Body of pancreas (tissue), 4 donors: ENCODE measurements around the gene TMEM178B. TPM values are rescaled to one million over a fixed set of nuclear protein-coding genes. Genes with fewer than 3 reads are reported as not detected.
"Not testable (repeated sequence)": the region's sequence is repeated elsewhere in the genome, so short reads cannot be mapped to it uniquely, and the experiment has no call there.

ENCODE experiments used
- ATAC-seq: fragments of 150-250 bp; one replicate; pipeline ENCODE4 v1.9.1; 2016
- DNase-seq, 4 donors: peaks; one replicate each; pipeline ENCODE4 v3.0.0-alpha.2; 2019
- H3K27ac ChIP-seq, 4 donors: fragments of 200-600 bp; sonication (generic); 1 replicate in 3 of 4; 2 replicates in 1 of 4; pipeline versions ENCODE4 v1.5.1 to v1.6.1; 2016 to 2019; ENCODE audit warnings: mild to moderate bottlenecking in 1 of 4, mixed read lengths in 1 of 4, moderate library complexity in 1 of 4
- H3K27me3 ChIP-seq, 2 donors: fragments of 200-600 bp; sonication (generic); one replicate each; pipeline ENCODE4 v1.6.0; 2016; ENCODE audit warnings: mild to moderate bottlenecking in 1 of 2
- H3K36me3 ChIP-seq, 2 donors: fragments of 200-600 bp; sonication (generic); replicated peaks in 1 of 2; 2 replicates each; pipeline ENCODE4 v1.5.1; 2016; ENCODE audit warnings: low read depth in 2 of 2; ENCODE audit not compliant: insufficient read depth in 1 of 2
- H3K4me1 ChIP-seq: fragments of 200-600 bp; sonication (generic); one replicate; pipeline ENCODE4 v1.6.0; 2016
- H3K4me3 ChIP-seq, 2 donors: fragments of 200-600 bp; sonication (generic); 1 replicate in 1 of 2; 2 replicates in 1 of 2; pipeline ENCODE4 v1.5.1; 2016 to 2019
- H3K9me3 ChIP-seq, 3 donors: fragments of 200-600 bp; sonication (generic); 1 replicate in 2 of 3; 2 replicates in 1 of 3; pipeline ENCODE4 v1.5.1; 2016
- CTCF ChIP-seq, 7 experiments: fragments of 450-650 bp in 4 of 7; fragments of 200-600 bp in 3 of 7; sonication (generic) in 3 of 7; IDR thresholded peaks; one replicate each; pipeline ENCODE4 v1.5.1; 2016 to 2019; ENCODE audit warnings: antibody characterized with exemption in 7 of 7
- POLR2A ChIP-seq, 3 donors: fragments of 450-650 bp; IDR thresholded peaks; one replicate each; pipeline ENCODE4 v1.6.1; 2016; ENCODE audit warnings: antibody characterized with exemption in 3 of 3, mild to moderate bottlenecking in 2 of 3
- WGBS, 2 donors: methylation state at CpG; one replicate each; pipeline ENCODE4 v1.1.5; 2017; 5-methylcytosine and 5-hydroxymethylcytosine counted together
- intact Hi-C: fragments of 100-400 bp; cut with DNase I; formaldehyde crosslinking; loops from one replicate; pipeline ENCODE4 v1.15.1; 2023
- total RNA-seq, 2 donors: library from RNA; depleted of rRNA; stranded (reverse); fragments of >200 nt; gene quantifications; one replicate each; pipeline ENCODE4 v1.1.0, GENCODE V29; 2016

Gene TMEM178B
- total RNA-seq, 2 donors from 2014 or later = 1.0 to 11.9 TPM

GRCh38 chr7:141374425-141374824, 300.6 kb downstream of the TMEM178B start:
- no peak overlapping the region for H3K27ac ChIP-seq
- intact Hi-C loops = no loop called here
- TF ChIP-seq CTCF (IDR thresholded peaks at IDR 0.05) = no peak
- TF ChIP-seq POLR2A (IDR thresholded peaks at IDR 0.05) = no peak
- no peaks in the 10 kb centered on the region for H3K4me1 ChIP-seq
- no peak overlapping the region for H3K4me3 ChIP-seq
- no peaks in the 10 kb centered on the region for H3K36me3 ChIP-seq
- 95 to 96% methylated on average over 9 of the region's 9 CpGs for WGBS, 2 donors
- DNase-seq = no peak
- no peak for ATAC-seq
- H3K27me3 ChIP-seq = no peaks in the 10 kb centered on the region
- no peaks in the 10 kb centered on the region for H3K9me3 ChIP-seq

GRCh38 chr7:141375442-141375841, 301.6 kb downstream of the TMEM178B start:
- DNase-seq (no peak), ATAC-seq (no peak)
- intact Hi-C loops = no loop called here
- no peak overlapping the region for H3K27ac ChIP-seq
- WGBS, 2 donors = 70 to 72% methylated on average over 2 of the region's 2 CpGs
- no peaks in the 10 kb centered on the region for H3K9me3 ChIP-seq
- H3K27me3 ChIP-seq = no peaks in the 10 kb centered on the region
- TF ChIP-seq CTCF (IDR thresholded peaks at IDR 0.05) (no peak), POLR2A (IDR thresholded peaks at IDR 0.05) (no peak)
- no peaks in the 10 kb centered on the region for H3K36me3 ChIP-seq
- no peaks in the 10 kb centered on the region for H3K4me1 ChIP-seq
- H3K4me3 ChIP-seq = no peak overlapping the region

- WGBS, 2 donors = 69 to 74% methylated on average over 4 of the region's 4 CpGs
- Histone ChIP-seq H3K27ac (no peak overlapping the region), H3K36me3 (no peaks in the 10 kb centered on the region), H3K4me3 (no peak overlapping the region), H3K9me3 (no peaks in the 10 kb centered on the region), H3K27me3 (no peaks in the 10 kb centered on the region), H3K4me1 (no peaks in the 10 kb centered on the region)
- intact Hi-C loops = no loop called here
- DNase-seq = no peak
- TF ChIP-seq POLR2A (IDR thresholded peaks at IDR 0.05) = no peak
- TF ChIP-seq CTCF (IDR thresholded peaks at IDR 0.05) = no peak
- ATAC-seq = no peak
Observed at GRCh38 chr7:141377906-141378305, 304.0 kb downstream of the TMEM178B start.

GRCh38 chr7:141378405-141378804, 304.5 kb downstream of the TMEM178B start:
- ATAC-seq (no peak), DNase-seq (no peak)
- H3K4me3 ChIP-seq = no peak overlapping the region
- no peaks in the 10 kb centered on the region for H3K27me3 ChIP-seq
- H3K36me3 ChIP-seq = no peaks in the 10 kb centered on the region
- intact Hi-C loops = no loop called here
- 95 to 97% methylated on average over 2 of the region's 2 CpGs for WGBS, 2 donors
- H3K9me3 ChIP-seq = no peaks in the 10 kb centered on the region
- H3K27ac ChIP-seq = no peak overlapping the region
- no peaks in the 10 kb centered on the region for H3K4me1 ChIP-seq
- no peak for TF ChIP-seq CTCF (IDR thresholded peaks at IDR 0.05)
- TF ChIP-seq POLR2A (IDR thresholded peaks at IDR 0.05) = no peak

GRCh38 chr7:141381794-141382427, 308.0 kb downstream of the TMEM178B start:
- H3K27ac ChIP-seq = no peak overlapping the region
- intact Hi-C loops = no loop called here
- no peaks in the 10 kb centered on the region for H3K36me3 ChIP-seq
- WGBS, 2 donors = 33 to 48% methylated on average over 3 of the region's 3 CpGs
- no peaks in the 10 kb centered on the region for H3K9me3 ChIP-seq
- no peak overlapping the region for H3K4me3 ChIP-seq
- ATAC-seq (no peak), DNase-seq (no peak)
- H3K4me1 ChIP-seq = no peaks in the 10 kb centered on the region
- no peak for TF ChIP-seq CTCF (IDR thresholded peaks at IDR 0.05)
- no peak for TF ChIP-seq POLR2A (IDR thresholded peaks at IDR 0.05)
- H3K27me3 ChIP-seq = no peaks in the 10 kb centered on the region

- not testable (repeated sequence) for DNase-seq
- 96 to 98% methylated on average over 3 of the region's 3 CpGs for WGBS, 2 donors
Observed at GRCh38 chr7:141383356-141383755, 309.5 kb downstream of the TMEM178B start.

More at GRCh38 chr7:141383356-141383755, 309.5 kb downstream of the TMEM178B start:
- H3K4me3 ChIP-seq, H3K9me3 ChIP-seq, H3K4me1 ChIP-seq, ATAC-seq, H3K27ac ChIP-seq, H3K27me3 ChIP-seq, H3K36me3 ChIP-seq, intact Hi-C loops: not testable (repeated sequence)
